ENCODE results near the gene KLF2.

DNA sequence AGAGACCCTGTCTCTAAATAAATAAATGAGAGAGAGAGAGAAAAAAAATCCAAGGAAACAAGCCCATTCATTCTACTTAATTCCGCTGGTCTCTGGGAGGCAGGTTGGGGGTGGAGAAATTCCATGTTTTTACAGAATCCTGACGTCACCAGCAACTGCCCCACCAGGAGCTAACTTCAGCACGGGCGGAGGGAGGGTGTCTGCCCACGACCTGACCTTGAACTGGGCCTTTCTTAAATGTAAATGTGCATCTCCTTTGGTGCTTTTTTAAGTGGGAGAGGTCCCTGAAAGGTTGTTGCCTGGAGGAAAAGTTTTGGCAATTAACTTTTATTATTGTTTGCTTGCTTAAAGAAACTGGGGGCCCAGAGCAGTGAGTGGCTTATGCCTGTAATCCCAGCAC, 15.5 kb downstream of the KLF2 start:
- TF ChIP-seq CTCF (IDR thresholded peaks at IDR 0.05) (no peak), POLR2A (IDR thresholded peaks at IDR 0.05) (no peak)
